GM12878 (cell line): Measurements from ENCODE around the gene CTBS. TPM values are rescaled to one million over a fixed set of nuclear protein-coding genes. Genes with fewer than 3 reads are reported as not detected.

ENCODE experiments used
- ATAC-seq: fragments of 200-7000 bp; cut with Tn5 transposase; 3 replicates; pipeline ENCODE4 v1.9.1; 2020; ENCODE audit warnings: mild to moderate bottlenecking, moderate library complexity
- BruUV-seq: library from RNA; stranded (reverse); fragments of 400-500 nt; replicated peaks from 2 replicates; lab custom pipeline; 2021; lab: Mats Ljungman, UMichigan
- CTCF ChIA-PET: fragments of 300-600 bp; sonication (Branson Sonifier 250); formaldehyde crosslinking; extraction: SDS; loops from one replicate; lab custom pipeline; 2021; ENCODE audit warnings: inconsistent platforms; lab: Yijun Ruan, JAX
- POLR2A ChIA-PET: fragments of 350-600 bp; formaldehyde crosslinking; extraction: SDS; loops from one replicate; lab custom pipeline; 2021; ENCODE audit warnings: inconsistent platforms; lab: Charles Lee
- RAD21 ChIA-PET: fragments of 300-600 bp; sonication (Branson Sonifier 250); formaldehyde crosslinking; loops from one replicate; lab custom pipeline; 2023; ENCODE audit warnings: antibody characterized with exemption; ENCODE audit not compliant: unreplicated experiment; lab: Charles Lee
- SMC1A ChIA-PET: fragments of 300-600 bp; sonication (Branson Sonifier 250); formaldehyde crosslinking; loops from one replicate; lab custom pipeline; 2023; ENCODE audit not compliant: unreplicated experiment, uncharacterized antibody; lab: Charles Lee
- DNase-seq: peaks from one replicate; pipeline ENCODE4 v3.0.0-alpha.2; 2011; ENCODE audit warnings: low read depth, low spot score
- FAIRE-seq: peaks from 3 replicates; lab custom pipeline; 2011; peaks lifted over from hg19 to GRCh38; lab: Jason Lieb, UNC
- H2AFZ ChIP-seq: 2 replicates; pipeline ENCODE4 v1.6.0; 2011; ENCODE audit warnings: low read depth, low read length, control low read depth; ENCODE audit not compliant: control insufficient read depth
- H3K27ac ChIP-seq: 2 replicates; pipeline ENCODE4 v1.5.1; 2011; ENCODE audit warnings: control low read depth; ENCODE audit not compliant: control insufficient read depth, insufficient read depth
- H3K27me3 ChIP-seq, 2 experiments: replicated peaks in 1 of 2; 2 replicates each; pipeline versions ENCODE4 v1.6.0 to v1.6.1; 2011; ENCODE audit warnings: low read length in 1 of 2; ENCODE audit not compliant: control insufficient read depth in 2 of 2, insufficient read depth in 2 of 2
- H3K36me3 ChIP-seq, 2 experiments: 2 replicates each; pipeline ENCODE4 v1.5.1; 2011; ENCODE audit warnings: low read length in 1 of 2; ENCODE audit not compliant: control insufficient read depth in 2 of 2, insufficient read depth in 2 of 2
- H3K4me1 ChIP-seq: 2 replicates; pipeline ENCODE4 v1.6.1; 2011; ENCODE audit warnings: mild to moderate bottlenecking, low read length, moderate library complexity, mixed read lengths; ENCODE audit not compliant: control insufficient read depth, insufficient read depth
- H3K4me2 ChIP-seq: 2 replicates; pipeline ENCODE4 v1.6.0; 2011; ENCODE audit warnings: control low read depth; ENCODE audit not compliant: control insufficient read depth, insufficient read depth
- H3K4me3 ChIP-seq: fragments of 200-600 bp; sonication (generic); 2 replicates; pipeline ENCODE4 v1.5.1; 2016
- H3K79me2 ChIP-seq: 2 replicates; pipeline ENCODE4 v1.6.0; 2011; ENCODE audit warnings: low read length; ENCODE audit not compliant: control insufficient read depth, insufficient read depth
- H3K9ac ChIP-seq: 2 replicates; pipeline ENCODE4 v1.8.0; 2011; ENCODE audit warnings: low read length, control low read depth, mixed read lengths; ENCODE audit not compliant: control insufficient read depth, insufficient read depth
- H3K9me3 ChIP-seq: replicated peaks from 3 replicates; pipeline ENCODE4 v1.5.1; 2011; ENCODE audit warnings: mild to moderate bottlenecking, low read length; ENCODE audit not compliant: control insufficient read depth, insufficient read depth
- H4K20me1 ChIP-seq: 2 replicates; pipeline ENCODE4 v1.6.0; 2011; ENCODE audit not compliant: control insufficient read depth, insufficient read depth
- ETV6 ChIP-seq, 2 experiments: fragments of 450-650 bp in 1 of 2; IDR thresholded peaks in 1 of 2; conservative IDR thresholded peaks in 1 of 2; 2 replicates each; pipeline ENCODE4 v1.6.1; 2014; ENCODE audit warnings: antibody characterized with exemption in 1 of 2, borderline replicate concordance in 1 of 2, low read depth in 1 of 2, mild to moderate bottlenecking in 1 of 2, moderate library complexity in 1 of 2
- PAX8 ChIP-seq: fragments of 450-650 bp; IDR thresholded peaks from 2 replicates; pipeline ENCODE4 v1.6.1; 2017; ENCODE audit warnings: mild to moderate bottlenecking, moderate library complexity
- WRNIP1 ChIP-seq: IDR thresholded peaks from 2 replicates; pipeline ENCODE4 v1.6.1; 2011; ENCODE audit warnings: low read depth, low read length, improper control_type of control experiment, borderline replicate concordance
- ZNF207 ChIP-seq: fragments of 450-650 bp; IDR thresholded peaks from 2 replicates; pipeline ENCODE4 v1.6.1; 2014; ENCODE audit warnings: antibody characterized with exemption, mild to moderate bottlenecking, borderline replicate concordance
- ZNF217 ChIP-seq: fragments of 450-650 bp; IDR thresholded peaks from 2 replicates; pipeline ENCODE4 v1.6.1; 2017; ENCODE audit warnings: antibody characterized with exemption, mild to moderate bottlenecking
- WGBS: methylation state at CpG from one replicate; pipeline ENCODE4 v1.1.6; 2016; ENCODE audit warnings: low lambda C conversion rate; ENCODE audit not compliant: insufficient replicate concordance, insufficient coverage; ENCODE audit errors: missing lambda C conversion rate; 5-methylcytosine and 5-hydroxymethylcytosine counted together
- in situ Hi-C: fragments of 300-500 bp; cut with MboI; formaldehyde crosslinking; loops from 9 replicates; pipeline ENCODE4 v1.14.3; 2018; ENCODE audit warnings: mixed read lengths
- intact Hi-C: fragments of 100-400 bp; cut with micrococcal nuclease; formaldehyde crosslinking; loops from one replicate; pipeline ENCODE4 v1.14.2; 2022; ENCODE audit not compliant: unreplicated experiment
- polyA plus RNA-seq, 11 experiments: library from polyadenylated mRNA; depleted of rRNA in 4 of 11; unstranded in 6 of 11; stranded (reverse) in 5 of 11; fragments of >200 nt; fragmentation: Nextera tagmentation in 4 of 11; fragmentation: Illumina TruSeq in 1 of 11; extraction: Ambion mirVana in 4 of 11; extraction: Trizol in 1 of 11; gene quantifications; 1 replicate in 1 of 11; 2 replicates in 10 of 11; pipeline versions ENCODE4 v1.2.1 to v1.2.3, GENCODE V29; 2011 to 2016; ENCODE audit warnings: inconsistent platforms in 2 of 11, missing spikeins in 2 of 11, low read depth in 1 of 11
- total RNA-seq, 4 experiments: library from RNA; depleted of rRNA in 3 of 4; stranded (reverse); fragments of >200 nt in 3 of 4; fragmentation: Illumina TruSeq in 1 of 4; extraction: Trizol in 1 of 4; gene quantifications; 2 replicates each; pipeline versions ENCODE4 v1.2.1 to v1.2.3, GENCODE V29; 2013 to 2021
- TF ChIP-seq, protein P1 (sequence below): fragments of 450-650 bp; IDR thresholded peaks from 2 replicates; pipeline ENCODE4 v1.6.1; 2017; ENCODE audit warnings: low read depth, mild to moderate bottlenecking, moderate library complexity

Gene CTBS
- total and polyA plus RNA-seq, 10 of the 15 experiments (the other 5 are each of a cell fraction or from before 2014, with no cell fraction given), result 4.3 to 21.2 (median 12.3) TPM

DNA sequence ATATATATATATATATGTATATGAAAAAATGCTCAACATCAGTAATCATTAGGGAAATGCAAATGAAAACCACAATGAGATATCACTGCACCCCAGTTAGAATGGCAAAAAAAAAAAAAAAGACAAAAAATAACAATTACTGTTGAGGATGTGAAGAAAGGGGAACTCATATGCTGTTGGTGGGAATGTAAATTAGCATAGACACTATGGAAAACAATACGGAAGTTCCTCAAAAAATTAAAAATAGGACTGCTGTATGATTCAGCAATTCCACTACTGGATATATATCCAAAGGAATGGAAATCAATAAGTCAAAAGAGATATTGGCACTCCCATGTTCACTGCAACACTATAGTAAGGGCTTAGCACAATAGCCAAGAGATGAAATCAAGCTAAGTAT, 41.5 kb upstream of the CTBS start:
- RAD21 ChIA-PET, result no interaction called here
- TF ChIP-seq, protein P1, sequence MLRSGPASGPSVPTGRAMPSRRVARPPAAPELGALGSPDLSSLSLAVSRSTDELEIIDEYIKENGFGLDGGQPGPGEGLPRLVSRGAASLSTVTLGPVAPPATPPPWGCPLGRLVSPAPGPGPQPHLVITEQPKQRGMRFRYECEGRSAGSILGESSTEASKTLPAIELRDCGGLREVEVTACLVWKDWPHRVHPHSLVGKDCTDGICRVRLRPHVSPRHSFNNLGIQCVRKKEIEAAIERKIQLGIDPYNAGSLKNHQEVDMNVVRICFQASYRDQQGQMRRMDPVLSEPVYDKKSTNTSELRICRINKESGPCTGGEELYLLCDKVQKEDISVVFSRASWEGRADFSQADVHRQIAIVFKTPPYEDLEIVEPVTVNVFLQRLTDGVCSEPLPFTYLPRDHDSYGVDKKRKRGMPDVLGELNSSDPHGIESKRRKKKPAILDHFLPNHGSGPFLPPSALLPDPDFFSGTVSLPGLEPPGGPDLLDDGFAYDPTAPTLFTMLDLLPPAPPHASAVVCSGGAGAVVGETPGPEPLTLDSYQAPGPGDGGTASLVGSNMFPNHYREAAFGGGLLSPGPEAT, result no peak
- TF ChIP-seq ZNF207 (no peak), WRNIP1 (no peak), PAX8 (no peak), ZNF217 (no peak), ETV6 (conservative IDR thresholded peaks at IDR 0.05 in 1 of 2, IDR thresholded peaks at IDR 0.05 in 1 of 2; ENCODE audit: borderline replicate concordance in 1 of 2, low read depth in 1 of 2) (no peak)
- H3K4me2 ChIP-seq, result no peak overlapping the region
- no peaks in the 10 kb centered on the region for H3K36me3 ChIP-seq
- peaks cover 20% of the 10 kb centered on the region for H3K9me3 ChIP-seq
- FAIRE-seq (no peak), ATAC-seq (no peak), DNase-seq (no peak)
- CTCF ChIA-PET, result interaction anchor here (0.5 kb wide), 1 partner anchor 396 kb away, joined by 3 read pairs; no protein-coding TSS in a partner anchor
- no peaks in the 10 kb centered on the region for H3K79me2 ChIP-seq
- intact Hi-C loops (no loop called here), in situ Hi-C loops (no loop called here)
- no peak overlapping the region for H3K4me3 ChIP-seq
- no peak overlapping the region for H2AFZ ChIP-seq
- SMC1A ChIA-PET, result interaction anchor here (1.1 kb wide), 1 partner anchor 166 kb away, joined by 3 read pairs; no protein-coding TSS in a partner anchor
- no peaks in the 10 kb centered on the region for H3K27me3 ChIP-seq
- 89% methylated on average over 1 of the region's 1 CpG for whole genome bisulfite sequencing
- no peak overlapping the region for H3K27ac ChIP-seq
- POLR2A ChIA-PET, result no interaction called here
- no peaks in the 10 kb centered on the region for H3K4me1 ChIP-seq
- BruUV-seq, result no TSS peak
- H3K9ac ChIP-seq, result no peak overlapping the region
- no peaks in the 10 kb centered on the region for H4K20me1 ChIP-seq
